HL-60 (cell line): ENCODE measurements around the gene NBEAL1.

ENCODE experiments used
- GABPA ChIP-seq: IDR thresholded peaks from 2 replicates; pipeline ENCODE4 v1.6.1; 2012; ENCODE audit warnings: low read depth
- POLR2AphosphoS5 ChIP-seq: IDR thresholded peaks from 2 replicates; pipeline ENCODE4 v1.6.1; 2012; ENCODE audit warnings: low read depth
- SPI1 ChIP-seq: IDR thresholded peaks from 2 replicates; pipeline ENCODE4 v1.6.1; 2012; ENCODE audit warnings: low read depth, mild to moderate bottlenecking, borderline replicate concordance
- TF ChIP-seq, protein P1 (sequence below): IDR thresholded peaks from one replicate; pipeline ENCODE4 v1.5.1; 2011; ENCODE audit warnings: low read length, control low read depth, inconsistent platforms; ENCODE audit not compliant: insufficient read depth
- TF ChIP-seq, protein P2 (sequence below): IDR thresholded peaks from 2 replicates; pipeline ENCODE4 v1.6.1; 2012; ENCODE audit warnings: low read depth; ENCODE audit not compliant: insufficient replicate concordance

DNA sequence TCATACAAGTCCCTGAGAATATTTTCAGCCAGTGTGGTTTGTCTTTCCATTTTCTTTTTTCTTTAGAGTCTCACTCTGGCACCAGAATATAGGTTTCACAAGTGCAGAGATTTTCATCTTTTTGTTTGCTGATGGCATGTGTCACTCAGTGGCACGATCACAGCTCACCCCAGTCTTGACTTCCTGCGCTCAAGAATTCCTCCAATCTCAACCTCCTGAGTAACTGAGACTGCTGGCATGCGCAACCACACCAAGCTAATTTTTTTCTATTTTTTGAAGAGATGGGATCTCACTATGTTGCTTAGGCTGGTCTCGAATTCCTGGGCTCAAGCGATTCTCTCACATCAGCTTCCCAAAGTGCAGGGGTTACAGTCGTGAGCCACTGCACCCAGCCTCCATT, 23.9 kb downstream of the NBEAL1 start:
- TF ChIP-seq, protein P1, sequence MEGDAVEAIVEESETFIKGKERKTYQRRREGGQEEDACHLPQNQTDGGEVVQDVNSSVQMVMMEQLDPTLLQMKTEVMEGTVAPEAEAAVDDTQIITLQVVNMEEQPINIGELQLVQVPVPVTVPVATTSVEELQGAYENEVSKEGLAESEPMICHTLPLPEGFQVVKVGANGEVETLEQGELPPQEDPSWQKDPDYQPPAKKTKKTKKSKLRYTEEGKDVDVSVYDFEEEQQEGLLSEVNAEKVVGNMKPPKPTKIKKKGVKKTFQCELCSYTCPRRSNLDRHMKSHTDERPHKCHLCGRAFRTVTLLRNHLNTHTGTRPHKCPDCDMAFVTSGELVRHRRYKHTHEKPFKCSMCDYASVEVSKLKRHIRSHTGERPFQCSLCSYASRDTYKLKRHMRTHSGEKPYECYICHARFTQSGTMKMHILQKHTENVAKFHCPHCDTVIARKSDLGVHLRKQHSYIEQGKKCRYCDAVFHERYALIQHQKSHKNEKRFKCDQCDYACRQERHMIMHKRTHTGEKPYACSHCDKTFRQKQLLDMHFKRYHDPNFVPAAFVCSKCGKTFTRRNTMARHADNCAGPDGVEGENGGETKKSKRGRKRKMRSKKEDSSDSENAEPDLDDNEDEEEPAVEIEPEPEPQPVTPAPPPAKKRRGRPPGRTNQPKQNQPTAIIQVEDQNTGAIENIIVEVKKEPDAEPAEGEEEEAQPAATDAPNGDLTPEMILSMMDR: no peak
- no peak for TF ChIP-seq POLR2AphosphoS5
- TF ChIP-seq, protein P2, sequence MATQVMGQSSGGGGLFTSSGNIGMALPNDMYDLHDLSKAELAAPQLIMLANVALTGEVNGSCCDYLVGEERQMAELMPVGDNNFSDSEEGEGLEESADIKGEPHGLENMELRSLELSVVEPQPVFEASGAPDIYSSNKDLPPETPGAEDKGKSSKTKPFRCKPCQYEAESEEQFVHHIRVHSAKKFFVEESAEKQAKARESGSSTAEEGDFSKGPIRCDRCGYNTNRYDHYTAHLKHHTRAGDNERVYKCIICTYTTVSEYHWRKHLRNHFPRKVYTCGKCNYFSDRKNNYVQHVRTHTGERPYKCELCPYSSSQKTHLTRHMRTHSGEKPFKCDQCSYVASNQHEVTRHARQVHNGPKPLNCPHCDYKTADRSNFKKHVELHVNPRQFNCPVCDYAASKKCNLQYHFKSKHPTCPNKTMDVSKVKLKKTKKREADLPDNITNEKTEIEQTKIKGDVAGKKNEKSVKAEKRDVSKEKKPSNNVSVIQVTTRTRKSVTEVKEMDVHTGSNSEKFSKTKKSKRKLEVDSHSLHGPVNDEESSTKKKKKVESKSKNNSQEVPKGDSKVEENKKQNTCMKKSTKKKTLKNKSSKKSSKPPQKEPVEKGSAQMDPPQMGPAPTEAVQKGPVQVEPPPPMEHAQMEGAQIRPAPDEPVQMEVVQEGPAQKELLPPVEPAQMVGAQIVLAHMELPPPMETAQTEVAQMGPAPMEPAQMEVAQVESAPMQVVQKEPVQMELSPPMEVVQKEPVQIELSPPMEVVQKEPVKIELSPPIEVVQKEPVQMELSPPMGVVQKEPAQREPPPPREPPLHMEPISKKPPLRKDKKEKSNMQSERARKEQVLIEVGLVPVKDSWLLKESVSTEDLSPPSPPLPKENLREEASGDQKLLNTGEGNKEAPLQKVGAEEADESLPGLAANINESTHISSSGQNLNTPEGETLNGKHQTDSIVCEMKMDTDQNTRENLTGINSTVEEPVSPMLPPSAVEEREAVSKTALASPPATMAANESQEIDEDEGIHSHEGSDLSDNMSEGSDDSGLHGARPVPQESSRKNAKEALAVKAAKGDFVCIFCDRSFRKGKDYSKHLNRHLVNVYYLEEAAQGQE: no peak
- no peak for TF ChIP-seq GABPA
- no peak for TF ChIP-seq SPI1
